Liver (tissue), 9 donors: ENCODE measurements around the gene UNC13B. TPM values are rescaled to one million over a fixed set of nuclear protein-coding genes. Genes with fewer than 3 reads are reported as not detected.
A peak's percentile ranks its signal among the peaks of the same experiment; 100 is the strongest.

Source experiments
- DNase-seq: peaks from one replicate; pipeline ENCODE4 v3.0.0-alpha.2; 2017; ENCODE audit warnings: low spot score
- H3K27ac ChIP-seq, 2 donors: one replicate each; pipeline ENCODE4 v1.7.0; 2013; ENCODE audit warnings: inconsistent platforms in 2 of 2, low read length in 2 of 2, control low read depth in 1 of 2, low read depth in 1 of 2, mild to moderate bottlenecking in 1 of 2
- H3K27me3 ChIP-seq, 4 donors: one replicate each; pipeline versions ENCODE4 v1.6.1 to v1.7.0; 2013; ENCODE audit warnings: low read length in 3 of 4, inconsistent platforms in 1 of 4, mild to moderate bottlenecking in 1 of 4, moderate library complexity in 1 of 4; ENCODE audit not compliant: control insufficient read depth in 4 of 4, insufficient read depth in 4 of 4
- H3K36me3 ChIP-seq, 4 donors: one replicate each; pipeline versions ENCODE4 v1.6.1 to v1.7.0; 2013; ENCODE audit warnings: low read length in 3 of 4, mild to moderate bottlenecking in 3 of 4, low read depth in 1 of 4, moderate library complexity in 1 of 4; ENCODE audit not compliant: control insufficient read depth in 4 of 4, insufficient read depth in 3 of 4
- H3K4me1 ChIP-seq, 4 donors: one replicate each; pipeline versions ENCODE4 v1.6.1 to v1.7.0; 2013; ENCODE audit warnings: low read length in 3 of 4, mild to moderate bottlenecking in 3 of 4, moderate library complexity in 1 of 4; ENCODE audit not compliant: control insufficient read depth in 4 of 4, insufficient read depth in 4 of 4
- H3K4me3 ChIP-seq, 3 donors: one replicate each; pipeline versions ENCODE4 v1.6.1 to v1.7.0; 2013; ENCODE audit warnings: low read length in 3 of 3, control low read depth in 1 of 3, low read depth in 1 of 3, mild to moderate bottlenecking in 1 of 3
- H3K9ac ChIP-seq, 2 donors: one replicate each; pipeline ENCODE4 v1.7.0; 2013; ENCODE audit warnings: low read length in 2 of 2, mild to moderate bottlenecking in 2 of 2, moderate library complexity in 2 of 2, control low read depth in 1 of 2, low read depth in 1 of 2
- H3K9me3 ChIP-seq, 4 donors: one replicate each; pipeline versions ENCODE4 v1.6.1 to v1.7.0; 2013; ENCODE audit warnings: low read length in 3 of 4; ENCODE audit not compliant: control insufficient read depth in 4 of 4
- EGR1 ChIP-seq, 2 donors: IDR thresholded peaks; 2 replicates each; pipeline ENCODE4 v1.6.1; 2016 to 2018; ENCODE audit warnings: antibody characterized with exemption in 2 of 2, low read depth in 2 of 2
- FOXA1 ChIP-seq: IDR thresholded peaks from 2 replicates; pipeline ENCODE4 v1.6.1; 2016; ENCODE audit warnings: antibody characterized with exemption
- HNF4A ChIP-seq, 2 donors: conservative IDR thresholded peaks; 2 replicates each; pipeline ENCODE4 v1.6.1; 2016; ENCODE audit warnings: antibody characterized with exemption in 2 of 2, mild to moderate bottlenecking in 2 of 2
- HNF4G ChIP-seq: IDR thresholded peaks from 2 replicates; pipeline ENCODE4 v1.6.1; 2016; ENCODE audit warnings: antibody characterized with exemption
- JUND ChIP-seq, 2 donors: IDR thresholded peaks; 2 replicates each; pipeline ENCODE4 v1.6.1; 2016; ENCODE audit warnings: antibody characterized with exemption in 2 of 2
- RAD21 ChIP-seq, 2 donors: IDR thresholded peaks; 2 replicates each; pipeline ENCODE4 v1.6.1; 2016; ENCODE audit warnings: antibody characterized with exemption in 2 of 2, mild to moderate bottlenecking in 2 of 2
- SP1 ChIP-seq: IDR thresholded peaks from 2 replicates; pipeline ENCODE4 v1.6.1; 2018; ENCODE audit warnings: antibody characterized with exemption, mild to moderate bottlenecking
- TAF1 ChIP-seq: conservative IDR thresholded peaks from 2 replicates; pipeline ENCODE4 v1.6.1; 2016; ENCODE audit warnings: antibody characterized with exemption, mild to moderate bottlenecking
- YY1 ChIP-seq: IDR thresholded peaks from 2 replicates; pipeline ENCODE4 v1.6.1; 2016; ENCODE audit warnings: antibody characterized with exemption, mild to moderate bottlenecking
- WGBS: extraction: QIAGEN DNeasy Blood & Tissue Kit; methylation state at CpG from one replicate; pipeline ENCODE4 v1.1.7; 2013; 5-methylcytosine and 5-hydroxymethylcytosine counted together
- polyA plus RNA-seq, 2 donors: library from polyadenylated mRNA; stranded (reverse) in 1 of 2; unstranded in 1 of 2; fragments of 200-250 nt in 1 of 2; fragments of >200 nt in 1 of 2; fragmentation: Nextera tagmentation in 1 of 2; extraction: Ambion mirVana in 1 of 2; gene quantifications; one replicate each; pipeline versions ENCODE4 v1.2.1 to v1.2.3, GENCODE V29; 2013 to 2015
- total RNA-seq, 2 donors: library from RNA; depleted of rRNA; stranded (reverse); fragments of >200 nt; gene quantifications; one replicate each; pipeline ENCODE4 v1.2.3, GENCODE V29; 2014
- TF ChIP-seq, protein P1 (sequence below): IDR thresholded peaks from 2 replicates; pipeline ENCODE4 v1.6.1; 2016; ENCODE audit warnings: antibody characterized with exemption
- TF ChIP-seq, protein P2 (sequence below): IDR thresholded peaks from 2 replicates; pipeline ENCODE4 v1.6.1; 2016; ENCODE audit warnings: antibody characterized with exemption
- TF ChIP-seq, protein P3 (sequence below): fragments of 150-350 bp; IDR thresholded peaks from 2 replicates; pipeline ENCODE4 v1.5.1; 2017; ENCODE audit warnings: improper control_type of control experiment, low read depth, low read length; ENCODE audit not compliant: missing input control
- TF ChIP-seq, protein P4 (sequence below): IDR thresholded peaks from 2 replicates; pipeline ENCODE4 v1.6.1; 2016; ENCODE audit warnings: antibody characterized with exemption
- donor health status: healthy.
- donor health status: healthy.
- donor health status: healthy.
- donor health status: healthy.
- donor health status: healthy.

UNC13B gene
- total and polyA plus RNA-seq, 4 donors, result 5.5 to 25.7 (median 11.9) TPM

DNA sequence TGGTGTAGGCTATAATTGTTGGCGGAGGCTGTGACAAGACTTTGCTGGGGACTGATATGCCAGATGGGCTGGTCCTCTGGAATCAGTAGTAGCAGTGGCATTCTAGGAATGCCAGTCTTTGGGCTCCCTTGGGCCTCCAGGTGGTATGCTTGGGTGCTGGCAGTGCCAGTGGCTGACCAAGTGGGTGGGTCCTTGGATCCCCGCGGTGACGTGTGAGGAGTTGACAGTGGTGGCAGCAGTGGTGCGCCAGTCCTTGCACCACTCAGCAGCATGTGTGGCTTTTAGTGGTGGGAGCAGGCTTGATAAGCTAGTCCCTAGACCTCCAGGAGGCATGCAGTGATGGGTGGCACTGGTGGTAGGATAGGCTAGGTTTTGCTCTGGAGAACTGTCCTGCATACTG is 63.9 kb downstream of the UNC13B start (continued):
- TF ChIP-seq, protein P1, sequence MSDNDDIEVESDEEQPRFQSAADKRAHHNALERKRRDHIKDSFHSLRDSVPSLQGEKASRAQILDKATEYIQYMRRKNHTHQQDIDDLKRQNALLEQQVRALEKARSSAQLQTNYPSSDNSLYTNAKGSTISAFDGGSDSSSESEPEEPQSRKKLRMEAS, result no peak
- TF ChIP-seq JUND (IDR thresholded peaks at IDR 0.05), result no peak
- TF ChIP-seq YY1, result no peak
- no peak for TF ChIP-seq TAF1

DNA sequence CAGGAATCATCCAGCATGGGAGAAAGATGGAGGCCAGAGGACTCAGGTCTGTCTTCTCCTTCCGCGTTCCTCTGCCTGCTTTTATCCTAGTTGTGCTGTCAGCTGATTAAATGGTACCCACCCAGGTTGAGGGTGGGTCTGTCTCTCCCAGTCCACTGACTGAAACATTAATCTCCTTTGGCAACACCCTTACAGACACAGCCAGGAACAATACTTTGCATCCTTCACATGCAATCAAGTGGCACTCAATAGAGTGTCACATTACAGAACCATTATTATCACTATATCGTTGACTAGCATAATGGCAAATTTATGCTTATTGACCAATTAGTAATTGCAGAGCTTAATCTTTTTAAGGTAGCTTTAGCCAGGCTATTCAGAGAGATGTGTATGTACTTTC is 64.8 kb downstream of the UNC13B start:
- Histone ChIP-seq H3K36me3 (no peaks in the 10 kb centered on the region), H3K9me3 (peaks cover 0 to 4% (median 2%) of the 10 kb centered on the region in 4 donors), H3K4me1 (peaks cover 6 to 21% (median 12%) of the 10 kb centered on the region in 4 donors), H3K9ac (no peak overlapping the region), H3K27ac (no peak overlapping the region), H3K4me3 (no peak overlapping the region), H3K27me3 (no peaks in the 10 kb centered on the region)
- DNase-seq, result no peak
- no peak for TF ChIP-seq EGR1 (IDR thresholded peaks at IDR 0.05; ENCODE audit: low read depth in 2 of 2)
- TF ChIP-seq HNF4G, result no peak
- TF ChIP-seq, protein P2, sequence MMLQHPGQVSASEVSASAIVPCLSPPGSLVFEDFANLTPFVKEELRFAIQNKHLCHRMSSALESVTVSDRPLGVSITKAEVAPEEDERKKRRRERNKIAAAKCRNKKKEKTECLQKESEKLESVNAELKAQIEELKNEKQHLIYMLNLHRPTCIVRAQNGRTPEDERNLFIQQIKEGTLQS, result no peak
- no peak for TF ChIP-seq SP1
- TF ChIP-seq TAF1, result no peak
- no peak for TF ChIP-seq FOXA1
- TF ChIP-seq, protein P3, sequence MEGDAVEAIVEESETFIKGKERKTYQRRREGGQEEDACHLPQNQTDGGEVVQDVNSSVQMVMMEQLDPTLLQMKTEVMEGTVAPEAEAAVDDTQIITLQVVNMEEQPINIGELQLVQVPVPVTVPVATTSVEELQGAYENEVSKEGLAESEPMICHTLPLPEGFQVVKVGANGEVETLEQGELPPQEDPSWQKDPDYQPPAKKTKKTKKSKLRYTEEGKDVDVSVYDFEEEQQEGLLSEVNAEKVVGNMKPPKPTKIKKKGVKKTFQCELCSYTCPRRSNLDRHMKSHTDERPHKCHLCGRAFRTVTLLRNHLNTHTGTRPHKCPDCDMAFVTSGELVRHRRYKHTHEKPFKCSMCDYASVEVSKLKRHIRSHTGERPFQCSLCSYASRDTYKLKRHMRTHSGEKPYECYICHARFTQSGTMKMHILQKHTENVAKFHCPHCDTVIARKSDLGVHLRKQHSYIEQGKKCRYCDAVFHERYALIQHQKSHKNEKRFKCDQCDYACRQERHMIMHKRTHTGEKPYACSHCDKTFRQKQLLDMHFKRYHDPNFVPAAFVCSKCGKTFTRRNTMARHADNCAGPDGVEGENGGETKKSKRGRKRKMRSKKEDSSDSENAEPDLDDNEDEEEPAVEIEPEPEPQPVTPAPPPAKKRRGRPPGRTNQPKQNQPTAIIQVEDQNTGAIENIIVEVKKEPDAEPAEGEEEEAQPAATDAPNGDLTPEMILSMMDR, result no peak
- TF ChIP-seq, protein P4, sequence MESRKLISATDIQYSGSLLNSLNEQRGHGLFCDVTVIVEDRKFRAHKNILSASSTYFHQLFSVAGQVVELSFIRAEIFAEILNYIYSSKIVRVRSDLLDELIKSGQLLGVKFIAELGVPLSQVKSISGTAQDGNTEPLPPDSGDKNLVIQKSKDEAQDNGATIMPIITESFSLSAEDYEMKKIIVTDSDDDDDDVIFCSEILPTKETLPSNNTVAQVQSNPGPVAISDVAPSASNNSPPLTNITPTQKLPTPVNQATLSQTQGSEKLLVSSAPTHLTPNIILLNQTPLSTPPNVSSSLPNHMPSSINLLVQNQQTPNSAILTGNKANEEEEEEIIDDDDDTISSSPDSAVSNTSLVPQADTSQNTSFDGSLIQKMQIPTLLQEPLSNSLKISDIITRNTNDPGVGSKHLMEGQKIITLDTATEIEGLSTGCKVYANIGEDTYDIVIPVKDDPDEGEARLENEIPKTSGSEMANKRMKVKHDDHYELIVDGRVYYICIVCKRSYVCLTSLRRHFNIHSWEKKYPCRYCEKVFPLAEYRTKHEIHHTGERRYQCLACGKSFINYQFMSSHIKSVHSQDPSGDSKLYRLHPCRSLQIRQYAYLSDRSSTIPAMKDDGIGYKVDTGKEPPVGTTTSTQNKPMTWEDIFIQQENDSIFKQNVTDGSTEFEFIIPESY, result no peak
- TF ChIP-seq, protein P1, result no peak
- no peak for TF ChIP-seq RAD21 (IDR thresholded peaks at IDR 0.05)
- WGBS, result 98% methylated on average over 3 of the region's 3 CpGs

DNA sequence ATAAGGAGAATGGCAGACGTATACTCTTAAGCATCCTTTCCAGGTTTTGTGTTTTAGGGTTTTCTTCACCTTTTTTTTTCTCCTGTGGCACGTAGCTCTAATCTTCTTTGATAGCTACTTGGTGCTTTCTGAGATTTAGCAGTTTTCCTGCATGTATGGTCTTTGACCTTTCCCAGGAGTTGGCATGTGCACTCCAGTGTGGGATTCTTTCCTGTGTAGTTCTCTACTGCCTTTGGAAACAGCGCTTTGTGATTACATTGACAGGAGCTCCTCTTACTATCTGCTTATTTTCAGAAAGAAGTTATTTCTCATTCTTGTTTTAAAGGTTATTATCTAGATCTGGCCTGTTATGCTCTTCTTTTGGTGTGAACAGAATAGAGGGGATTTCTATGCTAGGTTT is 65.5 kb downstream of the UNC13B start:
- Histone ChIP-seq H3K9ac (no peak overlapping the region), H3K36me3 (no peaks in the 10 kb centered on the region), H3K27me3 (no peaks in the 10 kb centered on the region), H3K27ac (peak overlapping the region in 1 of 2 donors; percentile 1), H3K4me3 (no peak overlapping the region), H3K4me1 (peaks cover 6 to 21% (median 12%) of the 10 kb centered on the region in 4 donors), H3K9me3 (peaks cover 0 to 4% (median 2%) of the 10 kb centered on the region in 4 donors)
- no peak for TF ChIP-seq HNF4G
- TF ChIP-seq HNF4A (conservative IDR thresholded peaks at IDR 0.05), result peak in 1 of 2 donors; percentile 25
- WGBS, result 54% methylated on average over 3 of the region's 3 CpGs
- DNase-seq, result no peak
